Renal cortical epithelial cell (primary cell): ENCODE measurements around the gene LMF2. TPM values are rescaled to one million over a fixed set of nuclear protein-coding genes. Genes with fewer than 3 reads are reported as not detected.

Experiments
- DNase-seq: peaks from one replicate; pipeline ENCODE4 v3.0.0-alpha.2; 2011; ENCODE audit warnings: low read depth
- total RNA-seq: library from RNA; depleted of rRNA; stranded (reverse); fragments of >200 nt; gene quantifications from 2 replicates; pipeline ENCODE4 v1.2.3, GENCODE V29; 2014

LMF2 gene
- total RNA-seq, 1 donor from 2014 or later, result 48.4 TPM

GRCh38 chr22:50483106-50483505, 24.4 kb downstream of the LMF2 start:
- no peak for DNase-seq

GRCh38 chr22:50482107-50483074, 25.1 kb downstream of the LMF2 start:
- no peak for DNase-seq

DNA sequence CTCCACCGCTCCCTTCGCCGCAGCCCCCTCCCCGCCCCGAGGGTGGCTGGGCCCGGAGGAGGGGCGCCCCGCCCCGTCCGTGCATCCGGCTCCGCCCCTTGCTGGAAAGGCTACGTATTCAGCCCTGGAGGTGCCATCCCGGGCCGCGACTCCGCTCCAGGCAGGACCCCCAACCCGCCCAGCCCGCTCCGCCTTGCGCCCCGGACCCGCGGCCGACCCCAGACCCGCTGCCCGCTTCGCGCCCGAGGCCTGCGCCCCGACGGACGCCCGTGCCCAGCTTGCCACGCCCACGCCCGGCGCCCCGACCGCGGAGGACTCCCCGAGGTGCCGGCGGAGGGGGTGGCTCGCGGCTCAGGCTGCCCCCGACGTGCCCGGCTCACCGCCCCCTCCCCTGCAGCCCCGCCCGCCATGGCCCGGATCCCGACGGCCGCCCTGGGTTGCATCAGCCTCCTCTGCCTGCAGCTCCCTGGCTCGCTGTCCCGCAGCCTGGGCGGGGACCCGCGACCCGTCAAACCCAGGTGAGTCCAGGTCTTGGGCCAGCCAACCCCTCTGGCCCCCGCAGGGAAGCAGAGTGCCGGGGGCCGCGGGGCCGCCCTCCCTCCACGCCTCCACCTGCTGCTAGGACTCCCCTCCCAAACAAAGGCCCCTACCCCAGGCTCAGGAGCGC, 25.9 kb downstream of the LMF2 start, which contains the start of gene ADM2:
Gene ADM2, plus strand, starts transcription at position 104 of the 667 bp plus-strand sequence. Its CDS starts 305 bp downstream, at position 409.
- no peak for DNase-seq

GRCh38 chr22:50481045-50481439, 26.5 kb downstream of the LMF2 start:
- no peak for DNase-seq

DNA sequence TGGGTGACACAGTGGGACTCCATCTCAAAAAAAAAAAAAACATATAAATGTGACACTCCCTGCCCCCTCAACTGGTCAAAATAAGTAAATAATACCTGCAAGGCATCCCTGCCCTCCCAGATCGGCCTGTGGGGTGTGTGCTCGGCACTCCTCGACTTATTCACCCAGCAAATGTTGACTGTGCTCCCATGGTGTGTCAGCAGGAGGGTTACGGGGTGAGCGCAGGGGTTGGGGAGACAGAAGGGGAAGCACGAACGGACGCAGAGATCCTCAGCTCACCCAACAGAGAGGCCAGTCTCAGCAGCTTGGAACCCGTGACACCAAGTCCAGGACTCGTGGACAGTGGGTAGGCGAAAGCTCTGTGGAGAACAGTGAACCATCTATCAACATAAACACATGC, 27.8 kb downstream of the LMF2 start:
- no peak for DNase-seq

DNA sequence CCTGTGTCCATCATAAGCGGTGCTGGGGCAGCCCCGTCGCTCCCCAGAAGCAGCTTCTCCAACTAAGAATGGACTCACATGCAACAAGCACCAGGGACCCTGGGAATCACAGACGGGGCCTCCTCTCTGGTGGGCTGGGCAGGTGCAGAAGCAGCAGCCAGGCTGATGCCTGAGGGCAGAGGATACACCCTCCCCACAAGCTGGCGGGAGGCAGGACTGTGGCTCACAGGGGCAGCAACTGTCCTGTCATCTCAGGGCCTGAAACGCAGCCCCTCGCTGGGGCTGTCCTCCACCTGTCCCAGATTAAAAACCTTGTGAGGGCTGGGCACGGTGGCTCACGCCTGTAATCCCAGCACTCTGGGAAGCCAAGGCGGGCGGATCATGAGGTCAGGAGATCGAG, 29.6 kb downstream of the LMF2 start:
- no peak for DNase-seq

DNA sequence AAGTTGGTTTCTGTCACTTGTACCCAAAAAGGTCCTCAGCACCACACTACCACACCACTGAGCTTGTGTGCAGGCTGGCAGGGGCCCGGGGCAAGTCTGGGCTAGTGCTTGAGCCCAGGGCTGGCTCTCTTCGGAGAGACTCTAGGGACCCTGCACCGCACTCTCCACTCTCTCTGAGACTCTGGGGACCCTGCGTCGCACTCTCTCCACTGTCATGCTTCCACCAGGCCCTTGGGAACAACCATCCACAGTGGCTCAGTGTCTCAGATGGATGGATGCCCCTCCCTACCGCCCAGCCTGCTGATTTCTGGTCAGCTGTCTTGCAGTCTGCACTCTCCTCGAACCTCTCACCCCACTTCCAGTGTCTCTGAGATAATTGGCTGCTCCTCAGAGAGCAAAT, 30.6 kb downstream of the LMF2 start:
- no peak for DNase-seq

DNA sequence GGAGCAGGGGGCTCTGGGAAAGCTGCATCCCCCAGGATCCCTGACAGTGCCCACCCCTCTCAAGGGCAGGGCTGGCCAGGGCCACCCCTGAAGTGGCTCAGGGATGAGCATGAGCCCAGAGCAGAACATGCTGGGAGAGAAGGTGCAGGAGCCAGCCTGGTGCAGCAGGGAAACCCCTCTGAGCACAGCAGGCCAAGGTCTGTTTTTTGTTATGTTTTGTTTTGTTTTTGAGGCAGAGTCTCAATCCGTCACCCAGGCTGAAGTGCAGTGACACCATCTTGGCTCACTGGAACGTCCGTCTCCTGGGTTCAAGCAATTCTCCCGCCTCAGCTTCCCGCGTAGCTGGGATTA, 31.9 kb downstream of the LMF2 start:
- DNase-seq, result no peak

GRCh38 chr22:50474710-50475651, 32.5 kb downstream of the LMF2 start, which contains the start of gene SBF1:
SBF1 (minus strand) TSS chr22:50475035; CDS start chr22:50474840, 195 bp downstream.
- DNase-seq, result peak; percentile 67

DNA sequence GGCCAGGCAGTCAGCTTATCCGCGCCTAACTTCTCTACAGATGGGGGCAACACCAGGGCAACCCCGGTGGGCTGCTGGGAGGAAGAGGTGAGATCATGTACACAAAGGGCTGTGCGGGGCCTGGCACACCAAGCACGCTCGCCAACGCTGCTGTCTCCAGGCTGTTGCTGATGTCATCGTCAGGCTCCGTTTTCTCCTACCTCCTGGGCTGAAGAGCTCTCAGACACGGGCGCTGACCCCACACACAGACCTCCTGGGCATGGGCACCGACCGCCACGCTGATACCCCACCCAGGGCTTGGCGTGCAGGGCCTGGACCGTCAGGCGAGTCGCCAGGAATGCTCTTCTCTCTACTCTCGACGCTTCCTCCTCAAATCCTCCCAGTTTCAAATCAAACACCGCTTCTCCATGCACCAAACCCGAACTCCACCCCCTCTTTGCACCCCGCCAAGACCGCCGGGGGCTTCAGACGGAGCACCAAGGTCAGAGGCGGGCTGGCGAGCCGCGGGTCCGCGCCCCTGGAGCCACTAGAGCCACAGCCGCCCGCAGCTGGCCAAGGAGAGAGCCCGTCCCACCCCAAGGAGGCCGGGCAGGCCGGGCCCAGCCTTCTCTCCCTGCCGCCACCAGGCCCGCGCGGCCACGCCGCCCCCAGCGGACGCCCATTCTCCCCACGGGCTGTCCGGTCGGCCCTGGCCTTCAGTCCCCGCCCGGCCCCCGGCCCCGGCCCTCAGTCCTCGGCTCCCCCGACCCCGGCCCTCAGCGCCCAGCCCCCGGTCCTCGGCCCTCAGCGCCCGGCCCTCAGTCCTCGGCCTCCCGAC, 33.4 kb downstream of the LMF2 start:
- DNase-seq, result peak; percentile 20

- no peak for DNase-seq
Observed at GRCh38 chr22:50473088-50473487, 34.4 kb downstream of the LMF2 start.

- DNase-seq, result no peak
Observed at GRCh38 chr22:50471962-50472361, 35.5 kb downstream of the LMF2 start.

DNA sequence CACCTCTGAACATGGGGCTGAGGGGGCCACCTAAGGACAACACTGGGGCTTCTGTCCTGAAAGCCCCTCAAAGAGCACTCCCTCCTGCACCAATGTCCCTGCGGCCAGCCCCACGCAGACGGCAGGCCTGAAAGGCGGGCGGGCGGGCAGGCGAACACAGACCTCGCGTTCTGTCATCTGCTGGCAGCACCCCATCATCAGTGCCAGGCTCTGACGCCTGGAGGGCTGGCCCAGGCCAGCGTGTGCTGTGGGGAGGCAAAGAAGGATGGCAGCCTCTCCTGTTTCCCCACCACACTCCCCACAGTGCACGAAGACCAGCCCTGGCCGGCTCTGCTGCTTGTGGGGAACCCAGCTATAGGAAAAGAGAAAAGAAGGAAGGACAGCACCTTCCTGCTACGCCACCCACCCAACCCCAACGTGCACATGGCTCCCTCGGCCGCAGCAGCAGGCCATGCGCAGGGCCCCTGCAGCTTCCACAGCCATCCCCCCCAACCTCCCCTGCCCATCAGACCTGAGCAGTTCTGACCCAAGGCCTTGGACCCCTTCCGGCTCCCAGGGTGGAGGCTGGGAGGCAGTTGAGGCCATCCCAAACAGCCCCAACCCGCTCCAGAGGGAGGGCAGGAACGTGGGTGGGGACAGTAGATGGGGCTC, 36.2 kb downstream of the LMF2 start:
- no peak for DNase-seq

GRCh38 chr22:50470491-50470890, 37.0 kb downstream of the LMF2 start:
- no peak for DNase-seq

GRCh38 chr22:50469377-50470305, 37.9 kb downstream of the LMF2 start:
- DNase-seq, result peak; percentile 13

GRCh38 chr22:50468626-50469025, 38.9 kb downstream of the LMF2 start:
- DNase-seq, result no peak

- no peak for DNase-seq
Observed at GRCh38 chr22:50467773-50468440, 39.6 kb downstream of the LMF2 start.

DNA sequence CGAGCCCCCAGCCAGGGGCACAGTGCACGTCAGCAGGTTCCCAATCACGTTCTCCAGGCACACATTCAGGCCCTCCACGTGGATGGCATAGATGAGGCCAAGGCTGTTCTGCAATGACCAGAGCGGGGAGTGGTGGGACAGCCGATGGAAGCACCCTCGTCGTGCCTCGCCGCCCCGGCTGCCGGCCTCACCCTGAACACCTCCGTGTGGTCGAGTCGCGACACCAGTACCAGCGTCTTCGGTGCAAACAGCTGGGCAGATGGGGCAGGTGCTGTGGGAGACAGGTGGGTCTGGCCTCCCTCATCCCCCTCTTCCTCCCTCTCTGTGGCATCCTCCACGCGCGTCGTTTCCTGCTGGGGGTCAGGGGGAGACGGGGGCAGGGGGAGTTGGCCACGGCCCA, 40.2 kb downstream of the LMF2 start:
- DNase-seq, result no peak
